Thoracic aorta endothelial cell (primary cell): ENCODE results near the gene TBX1. TPM values are rescaled to one million over a fixed set of nuclear protein-coding genes. Genes with fewer than 3 reads are reported as not detected.

Experiments used
- total RNA-seq: library from RNA; depleted of rRNA; stranded (reverse); fragments of >200 nt; gene quantifications from 2 replicates; pipeline ENCODE4 v1.2.3, GENCODE V29; 2012

The TBX1 gene
- 1.9 and 17.7 TPM in 2 replicates for total RNA-seq

DNA sequence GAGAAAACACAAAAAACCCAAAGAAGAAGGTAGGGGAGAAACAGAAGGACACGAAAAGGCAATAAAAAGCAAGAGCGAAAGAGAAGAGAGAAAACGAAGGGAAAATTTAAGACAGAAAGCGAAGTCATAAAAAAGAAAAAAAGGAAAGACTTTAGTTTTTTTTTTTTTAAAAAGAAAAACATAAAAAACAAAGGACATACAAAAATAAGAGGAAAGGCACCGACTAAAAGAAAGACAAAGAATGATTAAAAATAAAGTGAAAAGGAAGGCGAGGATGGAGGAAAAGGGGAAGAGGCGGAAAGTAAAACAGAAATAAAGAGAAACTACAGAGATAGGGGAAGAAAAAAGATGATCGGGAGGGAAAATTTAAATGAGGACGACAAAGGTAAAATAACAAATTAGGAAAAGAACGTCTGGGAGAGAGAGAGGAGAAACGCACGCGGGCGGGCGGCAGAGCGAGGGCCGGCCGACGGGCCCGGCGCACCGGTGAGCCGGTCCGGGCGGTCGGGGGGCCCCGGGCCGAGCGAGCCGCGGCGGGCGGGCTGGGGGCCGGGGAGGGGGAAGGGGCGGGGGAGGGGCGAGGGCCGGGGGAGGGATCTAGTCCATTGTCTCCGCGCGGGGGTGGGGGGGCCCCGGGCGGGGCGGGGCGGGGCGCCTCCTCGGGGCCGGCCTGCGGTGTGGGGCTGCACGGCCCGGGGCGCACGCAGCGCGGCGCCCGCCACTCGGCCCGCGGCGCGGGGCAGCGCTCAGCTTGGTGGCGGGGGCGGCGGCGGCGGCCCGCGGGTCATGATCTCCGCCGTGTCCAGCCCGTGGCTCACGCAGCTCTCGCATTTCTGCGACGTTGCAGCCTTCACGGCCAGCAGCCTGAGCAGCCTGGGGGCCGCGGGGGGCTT lies at the start of gene TBX1:
Gene TBX1 (plus strand): TSS at position 721 of the 893 bp plus-strand sequence. CDS start 66 bp downstream, at position 787.

DNA sequence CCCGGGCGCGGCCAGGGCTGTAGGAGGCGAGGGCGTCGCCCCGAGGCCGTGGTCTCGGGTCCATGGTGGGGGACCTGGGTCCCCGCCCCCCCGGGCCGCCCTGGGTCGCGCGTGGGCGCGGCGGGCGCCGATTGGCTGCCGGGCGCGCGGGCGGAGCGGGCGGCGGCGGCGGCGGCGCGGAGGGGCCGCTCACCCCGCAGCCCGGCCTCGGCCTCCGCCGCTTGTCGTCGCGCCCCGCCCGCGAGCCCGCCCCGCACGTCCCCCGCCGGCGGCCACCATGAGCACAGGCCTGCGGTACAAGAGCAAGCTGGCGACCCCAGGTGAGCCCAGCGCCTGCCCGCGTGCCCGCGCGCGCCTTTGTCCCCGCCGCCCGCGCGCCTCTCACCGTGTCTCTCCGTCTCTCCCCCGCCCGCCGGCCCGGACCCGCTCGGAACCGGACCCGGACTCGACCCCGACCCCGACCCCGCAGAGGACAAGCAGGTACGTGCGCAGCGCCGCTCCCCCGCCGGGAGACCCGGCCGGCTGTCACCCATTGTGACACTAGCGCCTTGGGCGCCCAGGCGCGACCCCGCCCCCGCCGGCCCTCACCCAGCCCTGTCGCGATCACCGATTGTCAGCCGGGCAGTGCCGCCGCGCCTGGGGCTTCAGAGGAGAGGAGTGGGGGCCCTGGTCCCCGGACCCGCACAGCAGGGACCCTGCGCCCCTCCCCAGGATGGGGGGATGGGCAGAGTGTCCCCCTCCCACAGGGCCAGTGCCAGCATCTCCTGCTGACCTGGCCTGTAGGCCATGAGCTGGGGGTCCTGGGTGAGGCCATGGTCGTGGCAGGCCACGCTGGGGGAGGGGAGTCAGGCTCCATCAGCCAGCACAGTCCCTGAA lies 46.0 kb upstream of the TBX1 start, which contains the start of gene SEPTIN5:
Gene SEPTIN5 (plus strand): TSS at position 192 of the 876 bp plus-strand sequence. CDS start 86 bp downstream, at position 278.

DNA sequence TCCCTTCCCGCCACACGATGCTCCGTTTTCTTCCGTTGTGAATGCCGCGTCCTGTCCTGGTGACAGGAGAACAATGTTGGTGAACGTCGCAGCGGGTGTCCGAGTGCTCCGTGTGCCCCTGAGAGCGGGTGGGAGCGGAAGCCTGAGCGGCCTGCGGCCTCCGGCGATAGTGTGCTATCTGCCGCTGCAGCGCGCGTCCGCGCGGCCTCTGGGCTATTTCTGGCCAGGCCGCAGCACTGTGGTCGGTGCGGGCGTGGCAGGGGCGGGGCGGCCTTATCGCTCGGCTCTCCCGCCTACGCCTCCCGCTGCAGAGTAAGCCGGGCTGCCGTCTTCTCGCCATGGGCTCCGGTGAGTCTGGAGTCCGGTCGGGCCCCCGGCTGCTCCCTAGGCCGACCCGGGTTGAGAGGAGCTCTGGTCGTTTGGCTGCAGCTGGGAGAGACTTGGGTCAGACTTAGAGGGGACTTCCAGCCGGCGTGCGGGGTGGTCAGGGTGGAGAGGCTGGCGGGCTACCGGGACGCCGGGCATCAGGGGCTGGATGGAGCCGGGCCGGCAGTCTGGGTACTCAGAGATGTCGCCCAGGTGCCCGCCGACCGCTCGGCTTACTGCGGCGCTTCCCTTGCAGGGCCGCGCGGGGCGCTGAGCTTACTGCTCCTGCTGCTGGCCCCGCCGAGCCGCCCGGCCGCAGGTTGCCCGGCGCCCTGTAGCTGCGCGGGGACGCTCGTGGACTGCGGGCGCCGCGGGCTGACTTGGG lies 37.2 kb upstream of the TBX1 start, which contains the start of gene GP1BB:
Gene GP1BB (plus strand): TSS at position 308 of the 751 bp plus-strand sequence. CDS start 31 bp downstream, at position 339.

Other genes with a start within 250 kb of the TBX1 start
- gene CLDN5, start 236.4 kb upstream of the TBX1 start, total RNA-seq, result 271 and 542 TPM in 2 replicates
- gene SEPTIN5, start 46.3 kb upstream of the TBX1 start, total RNA-seq, result 11.6 and 13.1 TPM in 2 replicates
- gene GP1BB, start 37.2 kb upstream of the TBX1 start, total RNA-seq, result 0.43 and 1.3 TPM in 2 replicates
- 5.5 and 8.6 TPM in 2 replicates for gene GNB1L, start 94.1 kb downstream of the TBX1 start, total RNA-seq
- 21.8 and 31.1 TPM in 2 replicates for gene RTL10, start 94.1 kb downstream of the TBX1 start, total RNA-seq
- 122 and 155 TPM in 2 replicates for gene COMT, start 181.0 kb downstream of the TBX1 start, total RNA-seq
- gene TXNRD2, start 181.0 kb downstream of the TBX1 start, total RNA-seq, result 44.1 and 67.6 TPM in 2 replicates